Glomerular visceral epithelial cell (primary cell): Measurements from ENCODE around the gene RAB40C.

Source experiments
- DNase-seq: peaks from one replicate; pipeline ENCODE4 v3.0.0-alpha.2; 2016; ENCODE audit errors: extremely low spot score

Gene RAB40C

DNA sequence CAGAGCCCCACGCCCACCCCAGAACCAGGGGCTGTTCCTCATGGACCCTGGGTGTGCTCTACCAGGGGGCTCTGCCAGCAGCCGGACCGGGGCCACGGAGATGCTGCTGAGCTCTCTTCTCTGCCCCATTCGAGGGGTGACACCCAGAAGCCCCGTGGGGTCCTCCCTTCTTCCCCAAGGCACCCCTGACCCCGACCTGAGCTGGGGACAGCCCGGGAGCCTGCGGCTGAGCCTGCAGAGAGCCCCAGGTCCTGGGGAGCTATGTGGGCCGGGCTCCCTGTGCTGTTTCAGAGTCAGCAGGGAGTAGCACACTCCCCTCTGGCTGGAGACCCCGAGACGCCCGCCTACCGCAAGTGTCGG lies 30.9 kb upstream of the RAB40C start:
- DNase-seq = no peak

DNA sequence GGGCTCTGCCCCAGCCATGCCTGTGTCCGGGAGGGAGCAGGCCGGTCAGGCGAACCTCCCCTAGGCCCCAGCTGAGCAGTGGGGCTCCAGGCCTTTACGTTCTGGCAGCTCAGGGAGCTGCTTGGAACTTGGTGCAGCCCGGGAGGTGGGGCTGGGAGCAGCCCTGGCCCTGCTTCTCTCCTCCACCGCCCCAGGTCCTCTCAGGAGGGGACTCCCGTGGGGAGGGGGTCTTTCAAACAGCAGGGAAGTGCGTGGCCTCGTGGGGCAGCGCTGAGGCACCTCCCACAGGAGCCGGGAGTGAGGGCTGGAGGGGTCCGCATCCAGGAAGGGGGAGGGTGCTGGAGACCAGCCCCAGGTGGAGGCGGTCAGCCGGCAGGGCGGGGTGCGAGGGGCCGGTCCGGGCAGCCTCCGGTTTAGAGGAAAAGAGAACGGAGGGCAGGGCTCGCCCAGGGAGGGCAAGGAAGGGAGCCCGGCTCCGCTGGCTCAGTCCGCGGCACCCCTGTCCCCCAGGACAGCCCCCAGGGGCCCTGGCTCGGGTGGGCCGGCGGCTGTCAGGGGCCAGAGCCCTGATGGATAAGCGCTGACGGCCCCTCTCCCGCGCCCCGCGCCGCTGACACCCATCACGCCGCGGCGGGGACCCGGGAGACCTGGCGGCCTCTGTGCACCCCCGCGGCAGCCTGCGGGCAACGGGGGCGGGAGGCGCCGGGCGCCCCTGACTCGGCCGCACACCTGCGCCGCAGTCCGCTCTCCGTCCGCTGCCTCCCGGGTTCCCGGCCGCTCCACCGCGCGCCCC lies 30.3 kb upstream of the RAB40C start:
- DNase-seq = no peak

DNA sequence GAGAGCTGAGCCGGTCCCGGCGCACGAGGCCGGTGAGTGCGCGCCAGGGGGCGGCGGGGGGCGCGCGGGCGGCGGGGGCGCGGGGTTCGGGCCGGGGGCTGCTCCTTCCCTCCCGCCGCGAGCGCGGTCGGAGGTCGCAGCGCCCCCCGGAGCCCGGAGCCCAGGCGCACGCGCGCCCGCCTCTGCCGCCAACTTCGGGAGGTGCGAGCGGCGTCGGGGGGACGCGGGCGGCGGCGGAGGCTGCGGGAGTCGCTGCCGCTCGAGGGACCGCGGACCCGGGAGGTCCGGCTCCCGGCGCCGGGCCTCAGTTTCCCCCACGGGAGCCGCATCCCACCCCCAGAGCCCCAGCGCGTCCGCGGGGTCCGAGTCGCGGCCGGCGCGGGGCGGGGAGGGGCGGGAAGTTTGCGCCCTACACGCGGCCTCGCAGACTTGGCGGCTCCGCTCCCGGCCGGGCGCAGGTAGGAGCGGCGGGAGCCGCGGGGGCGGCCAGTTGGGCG lies 29.6 kb upstream of the RAB40C start, which contains the start of gene PRR35:
TSS of gene PRR35 (plus strand) at position 191 of the 497 bp plus-strand sequence. CDS start 2,901 bp downstream, outside the sequence.
- DNase-seq = no peak

DNA sequence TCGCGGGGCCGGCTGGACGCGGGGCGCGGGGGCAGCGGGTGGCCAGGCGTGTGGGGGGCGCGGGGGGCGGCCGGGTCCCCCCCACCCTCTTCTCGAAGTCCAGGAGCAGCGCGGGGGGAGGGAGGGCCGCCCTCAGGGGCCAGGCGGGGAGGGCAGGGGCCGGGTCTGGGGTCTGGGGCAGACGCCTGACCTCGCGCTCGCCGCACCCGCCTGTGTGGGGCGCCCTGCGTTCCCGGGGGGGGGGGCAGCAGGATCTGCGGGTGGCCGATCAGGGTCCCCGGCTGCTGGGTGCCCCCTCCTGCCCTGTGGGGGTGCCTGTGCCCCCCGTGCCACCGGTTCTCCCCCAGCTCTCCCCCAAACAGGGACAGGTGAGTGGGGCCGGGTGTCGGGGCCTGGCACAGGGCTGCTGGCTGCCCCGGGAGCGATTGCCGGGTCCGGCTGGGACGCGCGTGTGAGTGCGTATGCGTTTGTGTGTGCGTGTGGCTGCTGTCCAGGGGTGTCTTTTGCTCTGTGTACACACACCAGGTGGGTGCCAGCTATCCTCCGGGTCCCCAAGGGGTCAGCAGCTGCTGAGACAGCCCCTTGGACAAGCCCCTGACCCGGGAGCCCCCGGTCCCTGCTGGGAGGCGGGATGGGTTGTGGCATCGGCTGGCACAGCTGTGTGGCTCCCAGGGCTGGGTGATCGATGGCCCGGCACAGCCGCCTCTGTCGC lies 29.0 kb upstream of the RAB40C start:
- DNase-seq = no peak

DNA sequence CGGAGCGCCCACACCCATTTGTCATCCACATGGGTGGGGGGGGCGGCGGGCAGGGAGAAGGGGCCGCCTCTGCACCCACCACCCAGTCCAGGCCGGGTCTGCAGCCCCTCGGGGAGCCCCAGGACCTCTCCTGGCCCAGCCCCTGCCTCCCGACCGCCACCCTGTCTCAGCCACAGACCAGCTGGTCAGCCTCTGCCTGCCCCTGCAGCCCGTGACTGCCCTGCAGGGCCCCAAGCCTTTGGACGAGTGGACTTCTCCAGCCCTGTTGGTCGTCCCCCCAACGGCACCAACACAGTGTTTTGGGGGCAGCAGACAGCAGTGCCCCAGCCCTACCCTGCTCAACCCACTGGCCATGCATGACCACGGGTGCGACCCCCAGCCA lies 28.5 kb upstream of the RAB40C start:
- DNase-seq = no peak

DNA sequence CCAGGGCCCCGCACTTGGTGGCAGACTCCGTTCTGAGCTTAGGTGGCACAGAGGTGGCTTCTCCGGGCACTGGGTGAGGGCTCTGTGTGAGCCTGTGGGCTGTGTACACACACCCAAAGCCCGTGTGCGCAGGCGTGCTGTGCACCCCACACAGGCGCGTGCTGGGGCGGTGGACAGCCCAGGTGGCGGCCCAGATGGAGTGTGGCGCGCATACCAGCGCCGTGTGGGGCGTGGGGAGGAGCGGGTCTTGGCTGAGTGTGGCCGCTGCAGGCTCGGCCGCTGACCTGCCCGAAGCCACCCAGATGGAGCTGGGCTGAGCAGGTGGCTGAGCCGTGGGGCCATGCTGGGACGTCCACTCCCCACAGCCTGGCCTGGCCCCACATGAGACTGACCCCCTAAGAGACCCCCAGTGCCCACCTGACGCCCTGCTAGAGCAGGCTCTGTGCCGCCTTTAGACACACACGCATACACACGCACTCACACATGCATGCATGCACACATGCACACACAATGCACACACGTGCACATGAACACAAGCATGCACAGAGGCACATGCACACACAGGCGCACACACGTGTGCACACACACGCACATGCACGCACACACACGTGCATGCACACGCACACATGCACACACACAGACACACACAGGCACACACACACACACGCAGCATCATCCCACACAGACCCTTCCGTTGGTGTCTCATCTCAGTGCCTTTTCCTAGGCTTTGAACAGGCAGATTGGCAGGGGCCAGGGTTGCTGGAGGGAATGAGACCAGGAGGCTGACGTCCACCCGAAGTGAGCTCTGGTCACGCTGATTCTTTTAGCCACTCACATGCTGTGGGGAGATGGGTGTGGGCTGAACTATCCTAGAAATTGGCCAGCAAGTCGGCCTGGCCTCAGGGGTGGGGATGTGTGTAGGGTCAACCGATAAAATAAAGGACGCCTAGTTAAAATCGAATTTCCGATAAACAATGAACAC lies 27.6 kb upstream of the RAB40C start:
- DNase-seq = no peak

DNA sequence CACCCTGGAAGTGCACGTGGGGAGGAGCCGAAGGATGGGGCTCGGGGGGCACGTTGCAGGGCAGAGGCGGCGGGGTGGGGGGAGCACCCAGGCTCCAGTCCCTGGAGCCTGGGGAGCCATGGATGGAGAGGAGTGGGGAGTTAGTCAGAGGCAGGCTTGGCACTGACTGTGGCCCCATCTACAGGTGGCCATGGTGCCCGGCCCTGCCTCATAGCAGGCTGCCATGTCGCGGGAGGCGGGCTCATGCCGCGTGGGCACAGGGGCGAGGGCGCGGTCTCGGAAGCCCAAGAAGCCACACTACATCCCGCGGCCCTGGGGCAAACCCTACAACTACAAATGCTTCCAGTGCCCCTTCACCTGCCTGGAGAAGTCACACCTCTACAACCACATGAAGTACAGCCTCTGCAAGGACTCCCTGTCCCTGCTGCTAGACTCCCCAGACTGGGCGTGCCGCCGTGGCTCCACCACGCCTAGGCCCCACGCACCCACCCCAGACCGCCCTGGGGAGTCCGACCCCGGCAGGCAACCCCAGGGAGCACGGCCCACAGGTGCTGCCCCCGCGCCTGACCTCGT lies 26.7 kb upstream of the RAB40C start:
- DNase-seq = no peak

DNA sequence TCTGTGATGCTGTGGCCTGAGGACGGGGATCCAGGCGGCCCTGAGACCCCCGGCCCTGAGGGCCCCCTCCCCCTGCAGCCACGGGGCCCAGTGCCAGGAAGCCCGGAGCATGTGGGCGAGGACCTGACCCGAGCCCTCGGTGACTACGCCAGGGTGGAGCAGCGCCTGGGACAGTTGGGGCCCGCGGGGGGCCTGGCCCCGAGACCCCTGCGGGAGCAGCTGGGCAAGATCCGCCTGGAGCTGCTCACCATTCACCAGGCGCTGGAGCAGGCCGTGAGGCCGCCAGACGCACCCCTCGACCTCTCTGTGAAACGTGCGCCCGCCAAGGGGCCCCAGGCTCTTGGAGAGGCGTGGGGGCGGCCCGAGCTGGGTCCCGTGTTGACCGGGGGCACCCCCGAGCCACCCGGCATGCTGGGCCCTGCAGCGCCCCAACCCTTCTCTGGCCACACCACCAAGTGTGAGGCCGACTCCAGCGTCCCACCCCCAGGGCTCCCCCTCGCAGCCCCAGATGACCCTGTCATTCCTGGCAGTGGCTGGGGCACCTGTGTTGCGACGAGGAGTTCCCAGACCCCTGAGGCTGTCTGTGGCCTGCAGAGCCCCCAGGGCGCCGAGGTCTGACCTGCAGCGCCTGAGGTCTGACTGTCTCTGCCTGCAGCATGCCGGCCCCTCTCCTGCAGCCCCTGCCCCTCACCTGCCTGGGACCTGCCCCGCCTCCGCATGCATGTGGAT lies 25.0 kb upstream of the RAB40C start:
- no peak for DNase-seq

DNA sequence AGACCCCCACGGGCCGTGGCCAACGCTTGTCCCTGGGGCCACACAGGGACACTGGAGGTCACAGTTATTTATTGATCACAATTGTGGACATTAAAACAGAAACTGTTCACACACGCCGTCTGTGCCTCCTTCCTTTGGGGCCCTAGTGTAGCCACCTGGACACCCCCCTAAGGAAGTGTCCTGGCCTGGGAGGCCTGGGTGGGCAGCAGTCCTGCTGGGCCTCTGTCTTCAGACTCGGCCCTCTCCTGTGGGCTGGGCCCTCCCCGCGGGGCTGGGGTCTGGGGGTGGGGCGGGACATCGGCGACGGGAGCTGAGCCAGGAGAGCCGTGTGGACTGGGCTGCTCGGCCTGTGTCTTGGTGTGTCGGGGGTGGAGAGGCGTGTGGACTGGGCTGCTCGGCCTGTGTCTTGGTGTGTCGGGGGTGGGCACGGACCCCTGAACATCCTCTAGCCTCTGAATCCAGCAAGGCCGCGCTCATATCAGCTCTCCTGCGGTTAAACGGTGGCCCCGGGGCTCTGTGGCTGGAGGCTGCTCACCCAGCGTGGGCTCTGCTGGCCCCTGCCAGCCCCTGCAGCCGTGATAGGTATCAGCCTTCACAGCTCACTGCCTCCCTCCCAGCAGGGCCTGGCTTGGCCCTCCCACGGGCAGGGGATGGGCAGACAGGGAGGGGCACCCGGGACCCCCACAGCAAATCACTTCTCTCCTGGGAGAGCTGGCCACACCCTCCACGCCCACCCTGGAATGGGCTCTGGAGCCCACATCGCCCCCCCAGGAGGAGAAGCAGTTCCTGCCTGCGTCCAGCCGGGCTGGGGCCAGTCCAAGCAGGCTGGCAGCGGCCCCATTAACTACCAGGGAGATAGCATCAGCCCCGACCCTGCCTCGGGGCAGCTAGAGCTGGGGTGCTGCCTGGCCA lies 24.2 kb upstream of the RAB40C start:
- no peak for DNase-seq

DNA sequence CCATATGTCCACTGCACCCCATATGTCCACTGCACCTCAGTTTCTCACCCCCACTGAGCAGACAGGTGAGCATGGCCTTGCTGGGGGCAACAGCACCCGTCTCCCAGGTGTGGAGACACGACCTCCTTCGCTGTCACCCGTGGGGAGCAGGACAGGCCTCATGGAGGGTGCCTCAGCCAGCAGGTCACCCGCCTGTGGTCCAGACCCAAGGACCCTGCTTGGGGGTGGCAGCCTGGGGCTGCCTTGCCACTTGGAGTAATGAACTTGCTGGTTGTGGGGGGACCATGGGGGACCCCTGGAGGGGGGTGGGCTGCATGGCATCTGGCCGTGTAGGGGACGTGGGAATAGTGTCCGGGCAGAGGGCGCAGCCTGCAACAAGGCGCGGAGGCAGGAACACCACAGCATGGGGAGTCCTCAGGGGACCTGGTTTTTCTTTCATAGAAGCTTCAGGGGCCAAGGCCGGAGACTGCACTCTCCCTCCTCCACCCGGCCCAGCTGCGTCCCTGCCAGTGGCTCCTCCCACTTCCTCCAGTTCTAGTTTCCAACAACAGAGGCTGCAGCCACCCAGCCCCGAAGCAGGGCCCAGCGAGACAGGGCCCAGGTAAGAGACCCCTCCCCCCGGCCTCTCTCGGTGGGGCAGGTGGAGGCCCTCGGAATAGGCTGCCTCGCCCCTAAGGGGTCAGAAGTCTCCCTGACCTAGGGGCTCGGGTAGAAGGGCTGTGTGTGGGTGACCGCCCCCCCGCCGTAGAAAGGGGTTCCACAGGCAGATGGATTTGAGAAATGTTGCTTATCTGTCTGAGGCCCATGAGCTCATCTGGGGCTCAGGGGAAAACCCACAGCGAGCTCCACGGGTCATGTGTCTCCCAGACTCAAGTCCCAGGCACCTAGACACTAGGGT lies 23.1 kb upstream of the RAB40C start, which contains the start of gene NHLRC4:
TSS of gene NHLRC4 (plus strand) at position 531 of the 898 bp plus-strand sequence. CDS start 1,043 bp downstream, outside the sequence.
- no peak for DNase-seq

DNA sequence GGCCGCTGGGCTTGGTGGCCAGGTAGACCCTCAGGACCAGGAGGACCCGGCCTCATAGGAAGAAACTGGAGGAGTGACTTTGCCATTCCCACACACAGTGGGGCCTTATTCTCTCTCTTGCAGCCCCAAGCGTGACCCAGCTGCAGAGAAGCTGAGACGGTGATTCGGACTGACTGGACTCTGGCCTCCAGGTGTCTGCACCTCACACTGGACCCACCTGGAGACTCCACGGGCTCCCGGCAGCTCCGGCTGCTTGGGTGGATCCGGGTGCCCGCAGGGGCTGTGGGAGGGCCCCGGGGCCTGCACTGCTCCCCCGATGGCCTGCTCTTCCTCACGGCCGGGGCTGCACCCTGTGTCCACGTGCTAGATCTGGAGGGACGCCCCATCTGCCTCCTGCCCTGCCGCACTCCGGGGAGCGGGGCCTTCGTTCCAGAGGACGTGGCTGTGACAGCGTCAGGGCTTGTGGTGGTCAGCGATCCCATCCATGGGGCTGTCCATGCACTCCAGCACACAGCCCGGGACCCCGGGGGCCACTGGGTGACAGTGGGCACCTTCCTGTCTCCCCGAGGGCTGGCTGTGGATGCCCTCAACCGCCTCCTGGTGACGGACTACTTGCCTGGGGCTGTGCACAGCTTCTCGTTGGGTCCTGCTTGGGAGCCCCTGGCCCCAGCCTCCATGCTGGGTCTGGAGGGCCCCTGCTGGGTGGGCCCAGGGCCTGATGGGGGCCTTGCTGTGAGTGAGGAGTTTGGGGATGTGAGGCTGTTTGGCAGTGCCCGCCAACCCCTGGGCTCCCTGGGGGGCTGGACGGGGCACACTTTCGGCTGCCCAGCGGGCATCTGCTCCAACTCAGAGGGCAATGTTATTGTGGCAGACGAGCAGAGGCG lies 22.3 kb upstream of the RAB40C start:
- no peak for DNase-seq

DNA sequence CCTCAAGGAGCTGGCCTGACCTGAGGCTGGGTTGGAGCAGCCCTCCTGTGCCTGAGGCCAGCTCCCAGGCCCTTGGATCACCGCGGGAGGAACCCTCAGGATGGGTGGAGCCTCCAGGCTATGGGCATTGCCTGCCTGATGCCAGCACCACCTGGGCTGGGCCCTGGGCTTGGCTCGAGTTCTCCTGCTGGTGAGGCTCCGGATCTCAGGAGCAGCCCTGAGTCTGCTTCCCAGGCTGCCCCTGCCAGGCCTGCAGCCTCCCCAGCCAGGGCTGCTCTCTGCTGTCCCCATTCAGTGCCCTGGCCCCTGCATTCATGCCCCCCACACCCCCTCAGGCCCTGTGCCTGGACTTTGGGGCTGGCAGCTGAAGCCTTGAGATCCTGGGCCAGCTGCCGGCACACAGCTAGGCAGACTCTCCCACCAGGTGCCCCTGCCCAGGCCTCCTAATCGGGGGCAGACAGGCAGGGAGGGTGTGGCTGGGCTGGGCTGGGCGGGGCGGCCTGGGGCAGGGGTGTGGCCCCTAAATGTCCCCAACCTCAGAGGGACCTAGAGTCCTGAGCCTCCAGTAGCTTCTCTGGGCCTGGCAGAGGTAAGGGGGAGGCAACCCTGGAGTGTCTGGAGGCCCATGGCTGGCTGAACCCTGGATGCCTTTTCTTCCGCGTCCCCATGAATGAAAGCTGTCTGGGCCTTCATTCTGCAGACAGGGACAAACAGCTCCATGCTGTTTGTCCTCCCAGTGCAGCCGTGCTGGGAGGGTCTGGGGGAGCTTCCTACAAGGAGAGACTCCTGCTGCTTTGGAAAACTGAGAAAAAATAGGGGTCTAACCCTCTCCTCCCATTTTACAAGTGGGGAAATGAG lies 21.2 kb upstream of the RAB40C start:
- no peak for DNase-seq

DNA sequence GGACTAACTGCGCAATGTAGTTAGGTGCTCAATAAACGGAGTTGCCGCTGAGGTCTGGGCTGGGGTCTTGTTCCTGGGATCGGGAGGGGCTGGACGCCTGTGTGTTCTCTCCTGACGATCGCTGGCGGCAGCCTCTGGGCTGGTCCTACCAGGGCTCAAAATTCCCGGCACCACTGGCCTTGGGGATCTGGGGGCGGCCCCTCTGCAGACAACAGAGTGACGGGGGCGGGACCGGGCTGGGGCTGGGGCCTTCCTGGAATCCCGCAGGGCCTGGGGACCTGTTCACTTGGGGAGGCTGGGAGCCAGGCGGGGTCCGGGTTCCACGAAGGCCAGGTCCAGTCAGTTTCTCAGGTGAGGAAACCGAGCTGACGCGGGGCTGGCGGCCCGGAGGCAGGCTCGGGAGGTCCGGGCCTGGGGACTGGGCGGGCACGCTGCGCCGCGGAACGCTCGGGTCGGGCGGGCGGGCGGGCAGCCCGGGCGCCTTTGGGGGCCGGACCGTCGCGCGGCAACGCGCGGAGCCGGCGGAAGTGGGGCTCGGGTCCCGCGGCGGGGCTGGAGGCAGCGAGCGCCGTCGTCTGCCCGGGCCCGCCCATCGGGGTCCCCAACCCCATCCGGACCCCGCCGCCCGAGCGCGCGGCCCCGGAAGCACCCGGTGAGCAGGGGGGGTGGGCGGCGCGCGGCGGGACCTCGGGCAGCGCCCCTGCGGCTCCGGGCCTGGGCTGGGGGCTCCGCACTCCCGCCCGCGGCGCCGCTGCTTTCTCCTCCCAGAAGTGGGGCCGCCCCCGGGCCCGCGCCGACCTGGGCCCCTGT lies 20.2 kb upstream of the RAB40C start, which contains the start of gene PIGQ:
TSS of gene PIGQ (plus strand) at position 524 of the 810 bp plus-strand sequence. CDS start 4,107 bp downstream, outside the sequence.
- peak; percentile 63 for DNase-seq

DNA sequence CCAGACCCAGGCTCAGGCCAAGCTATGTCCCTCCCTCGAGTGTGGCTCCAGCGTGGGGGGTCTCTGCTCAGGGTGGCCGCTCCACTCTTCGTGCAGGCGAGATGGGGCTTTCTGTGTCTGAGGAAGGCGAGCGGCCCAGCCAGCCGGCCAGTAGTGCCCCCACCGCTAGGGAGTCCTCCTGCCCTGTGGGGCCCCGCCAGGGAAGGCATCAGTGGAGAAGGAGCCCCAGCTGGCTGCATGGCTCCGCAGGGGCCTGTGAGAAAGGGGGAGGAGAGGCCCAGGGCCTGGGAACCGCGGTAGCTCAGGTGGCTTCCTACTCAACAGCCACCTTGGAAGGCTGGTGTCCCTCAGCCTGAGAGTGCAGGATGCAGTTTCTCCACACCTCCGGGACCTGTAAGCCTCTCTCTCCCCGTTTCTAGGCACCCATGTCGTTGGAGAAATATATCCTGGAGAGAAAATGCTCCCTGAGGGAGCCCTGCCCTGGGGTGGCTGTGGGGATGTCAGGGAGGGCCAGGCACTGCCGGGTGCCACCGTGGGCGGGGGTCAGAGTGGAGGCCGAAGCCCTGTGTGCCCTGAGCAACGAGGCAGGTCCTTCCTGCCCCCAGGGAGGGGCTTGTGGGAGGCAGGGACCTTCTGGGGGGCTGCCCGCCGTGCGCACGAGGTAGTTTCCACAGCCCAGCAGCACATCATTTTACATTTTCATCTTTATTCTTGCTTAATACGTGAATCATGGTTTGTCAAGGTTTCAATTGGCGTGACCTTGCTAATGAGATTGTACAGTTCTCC lies 16.8 kb upstream of the RAB40C start:
- DNase-seq = no peak
